ENCODE data around the gene TCHP. TPM values are rescaled to one million over a fixed set of nuclear protein-coding genes. Genes with fewer than 3 reads are reported as not detected.

The TCHP gene
- total and polyA plus RNA-seq, 2 experiments from 2014 or later: 3.1 to 6.2 TPM

DNA sequence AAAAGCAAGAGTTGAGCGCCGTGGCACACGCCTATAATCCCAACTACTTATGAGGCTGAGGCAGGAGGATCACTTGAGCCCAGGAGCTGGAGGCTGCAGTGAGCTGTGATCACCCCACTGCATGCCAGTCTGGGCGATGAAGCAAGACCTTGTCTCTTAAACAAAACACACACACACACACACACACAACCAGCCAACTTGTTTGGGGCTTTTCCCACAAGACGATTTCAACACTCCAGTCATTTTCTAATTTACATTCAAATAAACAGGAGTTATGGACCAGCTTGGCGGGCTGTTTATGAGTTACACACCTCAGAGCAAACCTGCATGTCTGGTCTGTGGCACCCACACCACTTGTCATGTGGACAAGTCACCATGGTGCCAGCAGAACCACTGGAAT lies 26.4 kb upstream of the TCHP start:
- H3K36me3 Mint-ChIP-seq (ENCODE audit: low read depth): peaks cover 5% of the 10 kb centered on the region; the same call in 2 of the 3 replicates
- Histone ChIP-seq H4K20me1 (replicated peaks; ENCODE audit: insufficient read depth) (peaks cover 24% of the 10 kb centered on the region), H3K36me3 (ENCODE audit: insufficient read depth) (no peaks in the 10 kb centered on the region), H3K9me2 (ENCODE audit: insufficient read depth) (no peaks in the 10 kb centered on the region), H3K27me3 (ENCODE audit: insufficient read depth) (no peaks in the 10 kb centered on the region), H3K4me2 (no peak overlapping the region), H3K79me2 (replicated peaks; ENCODE audit: insufficient read depth) (peaks cover 82% of the 10 kb centered on the region), H3K4me3 (no peak overlapping the region), H2AFZ (no peak overlapping the region), H3F3A (replicated peaks; ENCODE audit: low read depth) (0 out of 2 replicates have a peak, but pooled peaks cover 3% of the 10 kb centered on the region), H3K27ac (ENCODE audit: low read depth) (no peak overlapping the region), H3K4me1 (ENCODE audit: insufficient read depth) (peaks cover 27% of the 10 kb centered on the region)
- H3K9me3 Mint-ChIP-seq: no peaks in the 10 kb centered on the region
- no peak for TF ChIP-seq EZH2phosphoT487 (IDR thresholded peaks at IDR 0.05; ENCODE audit: unreplicated experiment)
- no peak for TF ChIP-seq POLR2AphosphoS5 (IDR thresholded peaks at IDR 0.05; ENCODE audit: low read depth)
- no peak for TF ChIP-seq NANOG (IDR thresholded peaks at IDR 0.05; ENCODE audit: borderline replicate concordance)
- TF ChIP-seq ZNF114 (CRISPR knock-in tag; IDR thresholded peaks at IDR 0.05): no peak
- TF ChIP-seq EZH2 (IDR thresholded peaks at IDR 0.05; ENCODE audit: low read depth, unreplicated experiment): no peak
- no peak for TF ChIP-seq STAT1 (IDR thresholded peaks at IDR 0.05; ENCODE audit: unreplicated experiment)
- TF ChIP-seq, protein P1, sequence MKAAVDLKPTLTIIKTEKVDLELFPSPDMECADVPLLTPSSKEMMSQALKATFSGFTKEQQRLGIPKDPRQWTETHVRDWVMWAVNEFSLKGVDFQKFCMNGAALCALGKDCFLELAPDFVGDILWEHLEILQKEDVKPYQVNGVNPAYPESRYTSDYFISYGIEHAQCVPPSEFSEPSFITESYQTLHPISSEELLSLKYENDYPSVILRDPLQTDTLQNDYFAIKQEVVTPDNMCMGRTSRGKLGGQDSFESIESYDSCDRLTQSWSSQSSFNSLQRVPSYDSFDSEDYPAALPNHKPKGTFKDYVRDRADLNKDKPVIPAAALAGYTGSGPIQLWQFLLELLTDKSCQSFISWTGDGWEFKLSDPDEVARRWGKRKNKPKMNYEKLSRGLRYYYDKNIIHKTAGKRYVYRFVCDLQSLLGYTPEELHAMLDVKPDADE (IDR thresholded peaks at IDR 0.05): no peak
- TF ChIP-seq, protein P2, sequence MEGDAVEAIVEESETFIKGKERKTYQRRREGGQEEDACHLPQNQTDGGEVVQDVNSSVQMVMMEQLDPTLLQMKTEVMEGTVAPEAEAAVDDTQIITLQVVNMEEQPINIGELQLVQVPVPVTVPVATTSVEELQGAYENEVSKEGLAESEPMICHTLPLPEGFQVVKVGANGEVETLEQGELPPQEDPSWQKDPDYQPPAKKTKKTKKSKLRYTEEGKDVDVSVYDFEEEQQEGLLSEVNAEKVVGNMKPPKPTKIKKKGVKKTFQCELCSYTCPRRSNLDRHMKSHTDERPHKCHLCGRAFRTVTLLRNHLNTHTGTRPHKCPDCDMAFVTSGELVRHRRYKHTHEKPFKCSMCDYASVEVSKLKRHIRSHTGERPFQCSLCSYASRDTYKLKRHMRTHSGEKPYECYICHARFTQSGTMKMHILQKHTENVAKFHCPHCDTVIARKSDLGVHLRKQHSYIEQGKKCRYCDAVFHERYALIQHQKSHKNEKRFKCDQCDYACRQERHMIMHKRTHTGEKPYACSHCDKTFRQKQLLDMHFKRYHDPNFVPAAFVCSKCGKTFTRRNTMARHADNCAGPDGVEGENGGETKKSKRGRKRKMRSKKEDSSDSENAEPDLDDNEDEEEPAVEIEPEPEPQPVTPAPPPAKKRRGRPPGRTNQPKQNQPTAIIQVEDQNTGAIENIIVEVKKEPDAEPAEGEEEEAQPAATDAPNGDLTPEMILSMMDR (conservative IDR thresholded peaks at IDR 0.05; ENCODE audit: low read depth in 2 of 2): no peak
- no peak for TF ChIP-seq CREB1 (CRISPR knock-in tag; IDR thresholded peaks at IDR 0.05; ENCODE audit: low read depth)
- TF ChIP-seq, protein P3, sequence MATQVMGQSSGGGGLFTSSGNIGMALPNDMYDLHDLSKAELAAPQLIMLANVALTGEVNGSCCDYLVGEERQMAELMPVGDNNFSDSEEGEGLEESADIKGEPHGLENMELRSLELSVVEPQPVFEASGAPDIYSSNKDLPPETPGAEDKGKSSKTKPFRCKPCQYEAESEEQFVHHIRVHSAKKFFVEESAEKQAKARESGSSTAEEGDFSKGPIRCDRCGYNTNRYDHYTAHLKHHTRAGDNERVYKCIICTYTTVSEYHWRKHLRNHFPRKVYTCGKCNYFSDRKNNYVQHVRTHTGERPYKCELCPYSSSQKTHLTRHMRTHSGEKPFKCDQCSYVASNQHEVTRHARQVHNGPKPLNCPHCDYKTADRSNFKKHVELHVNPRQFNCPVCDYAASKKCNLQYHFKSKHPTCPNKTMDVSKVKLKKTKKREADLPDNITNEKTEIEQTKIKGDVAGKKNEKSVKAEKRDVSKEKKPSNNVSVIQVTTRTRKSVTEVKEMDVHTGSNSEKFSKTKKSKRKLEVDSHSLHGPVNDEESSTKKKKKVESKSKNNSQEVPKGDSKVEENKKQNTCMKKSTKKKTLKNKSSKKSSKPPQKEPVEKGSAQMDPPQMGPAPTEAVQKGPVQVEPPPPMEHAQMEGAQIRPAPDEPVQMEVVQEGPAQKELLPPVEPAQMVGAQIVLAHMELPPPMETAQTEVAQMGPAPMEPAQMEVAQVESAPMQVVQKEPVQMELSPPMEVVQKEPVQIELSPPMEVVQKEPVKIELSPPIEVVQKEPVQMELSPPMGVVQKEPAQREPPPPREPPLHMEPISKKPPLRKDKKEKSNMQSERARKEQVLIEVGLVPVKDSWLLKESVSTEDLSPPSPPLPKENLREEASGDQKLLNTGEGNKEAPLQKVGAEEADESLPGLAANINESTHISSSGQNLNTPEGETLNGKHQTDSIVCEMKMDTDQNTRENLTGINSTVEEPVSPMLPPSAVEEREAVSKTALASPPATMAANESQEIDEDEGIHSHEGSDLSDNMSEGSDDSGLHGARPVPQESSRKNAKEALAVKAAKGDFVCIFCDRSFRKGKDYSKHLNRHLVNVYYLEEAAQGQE (IDR thresholded peaks at IDR 0.05; ENCODE audit: unreplicated experiment): no peak
- TF ChIP-seq ZNF331 (CRISPR knock-in tag; IDR thresholded peaks at IDR 0.05; ENCODE audit: low read depth): no peak
- no peak for TF ChIP-seq JUNB (IDR thresholded peaks at IDR 0.05; ENCODE audit: unreplicated experiment)
- TF ChIP-seq, protein P4, sequence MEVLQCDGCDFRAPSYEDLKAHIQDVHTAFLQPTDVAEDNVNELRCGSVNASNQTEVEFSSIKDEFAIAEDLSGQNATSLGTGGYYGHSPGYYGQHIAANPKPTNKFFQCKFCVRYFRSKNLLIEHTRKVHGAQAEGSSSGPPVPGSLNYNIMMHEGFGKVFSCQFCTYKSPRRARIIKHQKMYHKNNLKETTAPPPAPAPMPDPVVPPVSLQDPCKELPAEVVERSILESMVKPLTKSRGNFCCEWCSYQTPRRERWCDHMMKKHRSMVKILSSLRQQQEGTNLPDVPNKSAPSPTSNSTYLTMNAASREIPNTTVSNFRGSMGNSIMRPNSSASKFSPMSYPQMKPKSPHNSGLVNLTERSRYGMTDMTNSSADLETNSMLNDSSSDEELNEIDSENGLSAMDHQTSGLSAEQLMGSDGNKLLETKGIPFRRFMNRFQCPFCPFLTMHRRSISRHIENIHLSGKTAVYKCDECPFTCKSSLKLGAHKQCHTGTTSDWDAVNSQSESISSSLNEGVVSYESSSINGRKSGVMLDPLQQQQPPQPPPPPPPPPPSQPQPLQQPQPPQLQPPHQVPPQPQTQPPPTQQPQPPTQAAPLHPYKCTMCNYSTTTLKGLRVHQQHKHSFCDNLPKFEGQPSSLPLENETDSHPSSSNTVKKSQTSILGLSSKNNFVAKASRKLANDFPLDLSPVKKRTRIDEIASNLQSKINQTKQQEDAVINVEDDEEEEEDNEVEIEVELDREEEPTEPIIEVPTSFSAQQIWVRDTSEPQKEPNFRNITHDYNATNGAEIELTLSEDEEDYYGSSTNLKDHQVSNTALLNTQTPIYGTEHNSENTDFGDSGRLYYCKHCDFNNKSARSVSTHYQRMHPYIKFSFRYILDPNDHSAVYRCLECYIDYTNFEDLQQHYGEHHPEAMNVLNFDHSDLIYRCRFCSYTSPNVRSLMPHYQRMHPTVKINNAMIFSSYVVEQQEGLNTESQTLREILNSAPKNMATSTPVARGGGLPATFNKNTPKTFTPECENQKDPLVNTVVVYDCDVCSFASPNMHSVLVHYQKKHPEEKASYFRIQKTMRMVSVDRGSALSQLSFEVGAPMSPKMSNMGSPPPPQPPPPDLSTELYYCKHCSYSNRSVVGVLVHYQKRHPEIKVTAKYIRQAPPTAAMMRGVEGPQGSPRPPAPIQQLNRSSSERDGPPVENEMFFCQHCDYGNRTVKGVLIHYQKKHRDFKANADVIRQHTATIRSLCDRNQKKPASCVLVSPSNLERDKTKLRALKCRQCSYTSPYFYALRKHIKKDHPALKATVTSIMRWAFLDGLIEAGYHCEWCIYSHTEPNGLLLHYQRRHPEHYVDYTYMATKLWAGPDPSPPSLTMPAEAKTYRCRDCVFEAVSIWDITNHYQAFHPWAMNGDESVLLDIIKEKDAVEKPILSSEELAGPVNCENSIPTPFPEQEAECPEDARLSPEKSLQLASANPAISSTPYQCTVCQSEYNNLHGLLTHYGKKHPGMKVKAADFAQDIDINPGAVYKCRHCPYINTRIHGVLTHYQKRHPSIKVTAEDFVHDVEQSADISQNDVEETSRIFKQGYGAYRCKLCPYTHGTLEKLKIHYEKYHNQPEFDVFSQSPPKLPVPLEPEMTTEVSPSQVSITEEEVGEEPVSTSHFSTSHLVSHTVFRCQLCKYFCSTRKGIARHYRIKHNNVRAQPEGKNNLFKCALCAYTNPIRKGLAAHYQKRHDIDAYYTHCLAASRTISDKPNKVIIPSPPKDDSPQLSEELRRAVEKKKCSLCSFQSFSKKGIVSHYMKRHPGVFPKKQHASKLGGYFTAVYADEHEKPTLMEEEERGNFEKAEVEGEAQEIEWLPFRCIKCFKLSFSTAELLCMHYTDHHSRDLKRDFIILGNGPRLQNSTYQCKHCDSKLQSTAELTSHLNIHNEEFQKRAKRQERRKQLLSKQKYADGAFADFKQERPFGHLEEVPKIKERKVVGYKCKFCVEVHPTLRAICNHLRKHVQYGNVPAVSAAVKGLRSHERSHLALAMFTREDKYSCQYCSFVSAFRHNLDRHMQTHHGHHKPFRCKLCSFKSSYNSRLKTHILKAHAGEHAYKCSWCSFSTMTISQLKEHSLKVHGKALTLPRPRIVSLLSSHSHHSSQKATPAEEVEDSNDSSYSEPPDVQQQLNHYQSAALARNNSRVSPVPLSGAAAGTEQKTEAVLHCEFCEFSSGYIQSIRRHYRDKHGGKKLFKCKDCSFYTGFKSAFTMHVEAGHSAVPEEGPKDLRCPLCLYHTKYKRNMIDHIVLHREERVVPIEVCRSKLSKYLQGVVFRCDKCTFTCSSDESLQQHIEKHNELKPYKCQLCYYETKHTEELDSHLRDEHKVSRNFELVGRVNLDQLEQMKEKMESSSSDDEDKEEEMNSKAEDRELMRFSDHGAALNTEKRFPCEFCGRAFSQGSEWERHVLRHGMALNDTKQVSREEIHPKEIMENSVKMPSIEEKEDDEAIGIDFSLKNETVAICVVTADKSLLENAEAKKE (CRISPR knock-in tag; IDR thresholded peaks at IDR 0.05): no peak
- no peak overlapping the region for H3K4me3 Mint-ChIP-seq
- ATAC-seq (no peak), DNase-seq (ENCODE audit: low spot score) (no peak)
- peaks cover 43% of the 10 kb centered on the region for H3K4me1 Mint-ChIP-seq
- no peak overlapping the region for H3K27ac Mint-ChIP-seq
- H3K27me3 Mint-ChIP-seq (ENCODE audit: insufficient read depth, low read depth, poor library complexity): no peaks in the 10 kb centered on the region
